RWPE2 (cell line): ENCODE data around the gene CFAP77.

Experiments used
- ATAC-seq: fragments of 200-7000 bp; cut with Tn5 transposase; 3 replicates; pipeline ENCODE4 v1.9.1; 2021; ENCODE audit warnings: low read depth
- DNase-seq: peaks from one replicate; pipeline ENCODE4 v3.0.0-alpha.2; 2020; ENCODE audit warnings: low spot score
- H3K27ac ChIP-seq: fragments of 450-650 bp; 2 replicates; pipeline ENCODE4 v1.5.1; 2017; ENCODE audit warnings: mild to moderate bottlenecking; ENCODE audit not compliant: poor library complexity, severe bottlenecking
- H3K27me3 ChIP-seq: fragments of 250-450 bp; sonication (Bioruptor Pico); 2 replicates; pipeline ENCODE4 v1.5.1; 2021; ENCODE audit warnings: mild to moderate bottlenecking, moderate library complexity; ENCODE audit not compliant: insufficient read depth, poor library complexity, severe bottlenecking
- H3K36me3 ChIP-seq: fragments of 250-450 bp; sonication (Bioruptor Pico); 2 replicates; pipeline ENCODE4 v1.5.1; 2020; ENCODE audit warnings: low read depth, mild to moderate bottlenecking, moderate library complexity
- H3K4me1 ChIP-seq: fragments of 250-450 bp; sonication (Bioruptor Pico); 2 replicates; pipeline ENCODE4 v1.5.1; 2021; ENCODE audit warnings: mild to moderate bottlenecking, moderate library complexity; ENCODE audit not compliant: insufficient read depth, poor library complexity, severe bottlenecking
- H3K4me3 ChIP-seq: fragments of 250-450 bp; sonication (Bioruptor Pico); 2 replicates; pipeline ENCODE4 v1.5.1; 2021; ENCODE audit warnings: mild to moderate bottlenecking, moderate library complexity; ENCODE audit not compliant: severe bottlenecking
- H3K9me3 ChIP-seq: fragments of 250-450 bp; sonication (Bioruptor Pico); 2 replicates; pipeline ENCODE4 v1.5.1; 2021; ENCODE audit warnings: mild to moderate bottlenecking, moderate library complexity; ENCODE audit not compliant: severe bottlenecking
- TF ChIP-seq, protein P1 (sequence below): fragments of 450-650 bp; IDR thresholded peaks from one replicate; pipeline ENCODE4 v1.5.1; 2017; ENCODE audit warnings: mild to moderate bottlenecking, moderate library complexity; ENCODE audit not compliant: poor library complexity, severe bottlenecking

The CFAP77 gene

DNA sequence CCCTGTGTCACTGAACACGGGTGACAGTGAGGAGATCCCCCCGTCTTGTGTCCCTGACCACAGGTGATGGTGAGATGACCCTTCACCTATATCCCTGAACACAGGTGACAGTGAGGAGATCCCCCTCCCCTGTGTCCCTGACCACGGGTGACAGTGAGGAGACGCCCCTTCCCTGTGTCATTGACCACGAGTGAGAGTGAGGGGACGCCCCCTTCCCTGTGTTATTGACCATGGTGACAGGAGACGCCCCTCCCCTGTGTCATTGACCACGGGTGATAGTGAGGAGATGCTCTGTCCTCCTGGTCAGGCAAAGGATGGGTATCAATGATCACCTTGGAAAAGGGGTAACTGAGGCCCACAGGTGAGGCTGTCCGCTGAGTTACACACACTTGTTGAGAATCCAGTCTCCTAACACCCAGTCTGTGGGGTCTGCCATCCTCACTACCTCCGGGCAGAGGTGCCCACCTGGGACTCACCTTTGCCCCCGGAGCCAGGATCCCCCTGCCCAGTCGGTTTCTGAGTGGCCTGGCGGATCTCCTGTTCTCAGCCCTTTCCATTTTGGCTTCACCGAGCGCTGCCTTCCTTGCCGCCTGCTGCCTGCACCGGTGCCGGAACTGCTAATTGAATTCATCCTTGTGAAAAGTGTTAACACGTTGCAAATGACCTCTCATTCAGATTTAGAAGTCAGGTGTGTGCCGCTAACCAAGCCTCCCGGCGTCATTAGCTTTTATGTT, 104.2 kb downstream of the CFAP77 start:
- Histone ChIP-seq H3K36me3 (no peaks in the 10 kb centered on the region), H3K4me3 (no peak overlapping the region), H3K27ac (no peak overlapping the region), H3K4me1 (no peaks in the 10 kb centered on the region), H3K27me3 (peaks cover 8% of the 10 kb centered on the region), H3K9me3 (no peaks in the 10 kb centered on the region)
- DNase-seq (no peak), ATAC-seq (no peak)
- TF ChIP-seq, protein P1, sequence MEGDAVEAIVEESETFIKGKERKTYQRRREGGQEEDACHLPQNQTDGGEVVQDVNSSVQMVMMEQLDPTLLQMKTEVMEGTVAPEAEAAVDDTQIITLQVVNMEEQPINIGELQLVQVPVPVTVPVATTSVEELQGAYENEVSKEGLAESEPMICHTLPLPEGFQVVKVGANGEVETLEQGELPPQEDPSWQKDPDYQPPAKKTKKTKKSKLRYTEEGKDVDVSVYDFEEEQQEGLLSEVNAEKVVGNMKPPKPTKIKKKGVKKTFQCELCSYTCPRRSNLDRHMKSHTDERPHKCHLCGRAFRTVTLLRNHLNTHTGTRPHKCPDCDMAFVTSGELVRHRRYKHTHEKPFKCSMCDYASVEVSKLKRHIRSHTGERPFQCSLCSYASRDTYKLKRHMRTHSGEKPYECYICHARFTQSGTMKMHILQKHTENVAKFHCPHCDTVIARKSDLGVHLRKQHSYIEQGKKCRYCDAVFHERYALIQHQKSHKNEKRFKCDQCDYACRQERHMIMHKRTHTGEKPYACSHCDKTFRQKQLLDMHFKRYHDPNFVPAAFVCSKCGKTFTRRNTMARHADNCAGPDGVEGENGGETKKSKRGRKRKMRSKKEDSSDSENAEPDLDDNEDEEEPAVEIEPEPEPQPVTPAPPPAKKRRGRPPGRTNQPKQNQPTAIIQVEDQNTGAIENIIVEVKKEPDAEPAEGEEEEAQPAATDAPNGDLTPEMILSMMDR = no peak

DNA sequence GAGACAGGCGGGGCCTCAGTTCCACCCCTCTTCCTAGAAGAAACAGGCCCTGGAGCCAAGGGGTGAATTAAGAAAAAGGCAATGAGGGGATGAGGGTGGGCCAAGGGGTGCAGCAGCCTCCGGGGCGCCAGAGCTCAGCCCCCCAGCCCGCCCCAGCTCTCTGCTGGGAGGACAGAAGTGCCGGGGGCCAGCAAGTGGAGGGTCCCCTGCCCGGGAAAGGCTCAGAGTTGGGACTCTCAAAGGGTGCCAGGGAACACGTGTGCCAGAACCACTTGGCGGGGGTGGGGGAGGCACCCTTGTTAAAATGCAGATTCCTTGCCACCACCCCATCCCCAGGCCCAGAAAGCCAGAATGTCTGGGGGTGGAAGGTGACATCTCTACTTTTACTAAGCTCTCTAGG, 104.8 kb downstream of the CFAP77 start:
- peaks cover 8% of the 10 kb centered on the region for H3K27me3 ChIP-seq
- H3K9me3 ChIP-seq = no peaks in the 10 kb centered on the region
- H3K4me3 ChIP-seq = no peak overlapping the region
- no peaks in the 10 kb centered on the region for H3K36me3 ChIP-seq
- no peak for ATAC-seq
- DNase-seq = no peak
- H3K4me1 ChIP-seq = no peaks in the 10 kb centered on the region
- TF ChIP-seq, protein P1 = no peak
- no peak overlapping the region for H3K27ac ChIP-seq

DNA sequence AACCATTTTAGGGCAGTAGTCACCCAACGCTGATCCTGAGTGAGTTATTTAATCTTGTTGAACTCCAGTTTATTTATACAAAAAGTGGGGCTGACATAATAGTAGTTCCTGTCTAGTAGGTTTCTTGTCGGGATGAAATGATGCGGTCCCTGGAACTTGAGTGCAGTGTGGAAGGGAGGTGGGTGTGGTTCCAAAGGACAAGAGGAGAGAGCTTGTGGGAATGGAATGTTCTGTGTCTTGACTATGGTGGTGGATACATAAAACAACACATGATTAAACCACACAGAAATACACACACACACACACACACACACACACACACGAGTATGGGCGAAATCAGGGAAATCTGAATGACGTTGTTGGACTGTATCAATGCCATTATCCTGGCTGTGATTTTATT, 106.3 kb downstream of the CFAP77 start:
- TF ChIP-seq, protein P1 = no peak
- no peaks in the 10 kb centered on the region for H3K36me3 ChIP-seq
- no peak for ATAC-seq
- peaks cover 11% of the 10 kb centered on the region for H3K27me3 ChIP-seq
- no peak for DNase-seq
- H3K4me1 ChIP-seq = no peaks in the 10 kb centered on the region
- no peak overlapping the region for H3K27ac ChIP-seq
- H3K4me3 ChIP-seq = no peak overlapping the region
- no peaks in the 10 kb centered on the region for H3K9me3 ChIP-seq

DNA sequence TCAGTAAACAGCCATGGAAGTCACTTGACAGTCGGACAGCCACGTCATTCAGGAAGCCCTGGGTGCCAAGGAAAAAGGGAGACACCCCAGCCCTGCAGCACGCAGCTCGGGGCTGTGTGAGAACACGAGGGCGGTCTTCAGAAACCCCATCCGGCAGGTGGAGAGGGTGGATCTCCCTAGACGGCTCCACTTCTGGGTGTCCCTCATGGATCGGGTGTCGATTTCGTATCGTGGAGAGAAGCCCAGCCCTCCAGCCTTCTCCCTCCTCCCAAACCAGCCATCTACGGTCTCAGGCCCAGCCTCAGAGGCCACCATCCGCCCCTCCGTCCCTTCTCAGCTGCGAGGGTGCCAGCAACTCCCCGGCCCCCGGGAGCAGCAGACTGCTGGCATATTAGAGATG, 106.9 kb downstream of the CFAP77 start:
- TF ChIP-seq, protein P1 = no peak
- H3K27ac ChIP-seq = no peak overlapping the region
- no peak overlapping the region for H3K4me3 ChIP-seq
- no peaks in the 10 kb centered on the region for H3K36me3 ChIP-seq
- no peaks in the 10 kb centered on the region for H3K9me3 ChIP-seq
- ATAC-seq = no peak
- DNase-seq = no peak
- no peaks in the 10 kb centered on the region for H3K4me1 ChIP-seq
- H3K27me3 ChIP-seq = peaks cover 12% of the 10 kb centered on the region

DNA sequence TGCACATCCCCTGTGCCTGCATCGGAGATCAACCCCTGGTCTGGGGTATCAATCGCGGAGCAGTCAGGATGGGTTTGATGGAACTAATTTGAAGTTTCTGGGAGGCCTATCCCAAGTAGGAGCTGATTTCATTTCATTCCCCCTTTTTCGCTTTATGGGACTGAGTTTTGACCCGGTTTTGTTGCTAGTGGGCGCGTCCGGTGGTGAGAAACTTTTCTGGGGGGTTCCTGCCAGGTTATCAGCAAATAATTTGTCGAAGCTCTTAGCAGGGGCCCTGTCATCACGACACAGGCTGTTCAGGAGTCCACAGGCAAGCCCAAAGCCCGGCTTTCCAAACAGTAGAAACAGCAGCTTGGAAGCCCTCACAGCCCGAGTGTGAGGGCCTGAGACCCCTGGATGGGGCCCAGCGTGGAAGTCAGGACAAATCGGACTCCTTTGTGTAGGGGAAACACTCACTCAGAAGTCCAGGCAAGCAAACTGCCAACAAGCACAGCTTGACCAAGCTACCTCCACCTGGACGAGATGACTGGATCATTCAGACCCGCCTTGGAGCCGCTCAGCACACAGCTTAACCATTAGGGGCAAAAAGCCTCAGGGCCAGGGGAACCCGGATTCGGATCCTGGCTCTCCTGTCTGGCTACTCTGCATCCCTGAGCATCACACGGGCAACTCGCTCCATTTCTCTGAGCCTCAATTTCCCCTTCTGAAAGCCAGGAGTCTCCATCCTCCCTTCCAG, 108.0 kb downstream of the CFAP77 start:
- ATAC-seq (no peak), DNase-seq (no peak)
- TF ChIP-seq, protein P1 = no peak
- no peak overlapping the region for H3K4me3 ChIP-seq
- H3K36me3 ChIP-seq = no peaks in the 10 kb centered on the region
- no peaks in the 10 kb centered on the region for H3K9me3 ChIP-seq
- H3K27ac ChIP-seq = no peak overlapping the region
- peaks cover 12% of the 10 kb centered on the region for H3K27me3 ChIP-seq
- H3K4me1 ChIP-seq = no peaks in the 10 kb centered on the region
